GM19395 (cell line): ENCODE data around the gene TMEM132D.

Experiments used
- ATAC-seq: cut with Tn5 transposase; IDR thresholded peaks from one replicate; pipeline ENCODE4 v1.9.1; 2021; ENCODE audit warnings: mild to moderate bottlenecking, moderate library complexity; ENCODE audit not compliant: unreplicated experiment

TMEM132D gene

DNA sequence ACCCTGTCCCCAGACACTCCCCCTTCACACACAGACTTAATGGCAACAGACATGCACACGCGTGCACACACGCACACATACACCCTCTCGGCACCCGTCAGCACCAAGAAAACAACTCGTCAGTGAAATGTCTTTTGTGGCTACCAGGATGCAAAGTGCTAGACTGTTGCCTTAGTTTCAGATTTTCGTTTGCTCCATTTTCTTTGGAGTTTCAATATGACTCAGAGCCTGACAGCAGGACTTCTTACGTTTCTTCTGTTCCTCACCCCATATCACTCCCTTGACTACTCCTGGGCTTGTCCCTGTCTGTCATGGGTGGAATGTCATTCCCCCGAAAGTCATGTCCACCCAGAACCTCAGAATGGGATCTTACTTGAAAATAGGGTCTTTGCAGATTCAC, 867.7 kb downstream of the TMEM132D start:
- no peak for ATAC-seq

DNA sequence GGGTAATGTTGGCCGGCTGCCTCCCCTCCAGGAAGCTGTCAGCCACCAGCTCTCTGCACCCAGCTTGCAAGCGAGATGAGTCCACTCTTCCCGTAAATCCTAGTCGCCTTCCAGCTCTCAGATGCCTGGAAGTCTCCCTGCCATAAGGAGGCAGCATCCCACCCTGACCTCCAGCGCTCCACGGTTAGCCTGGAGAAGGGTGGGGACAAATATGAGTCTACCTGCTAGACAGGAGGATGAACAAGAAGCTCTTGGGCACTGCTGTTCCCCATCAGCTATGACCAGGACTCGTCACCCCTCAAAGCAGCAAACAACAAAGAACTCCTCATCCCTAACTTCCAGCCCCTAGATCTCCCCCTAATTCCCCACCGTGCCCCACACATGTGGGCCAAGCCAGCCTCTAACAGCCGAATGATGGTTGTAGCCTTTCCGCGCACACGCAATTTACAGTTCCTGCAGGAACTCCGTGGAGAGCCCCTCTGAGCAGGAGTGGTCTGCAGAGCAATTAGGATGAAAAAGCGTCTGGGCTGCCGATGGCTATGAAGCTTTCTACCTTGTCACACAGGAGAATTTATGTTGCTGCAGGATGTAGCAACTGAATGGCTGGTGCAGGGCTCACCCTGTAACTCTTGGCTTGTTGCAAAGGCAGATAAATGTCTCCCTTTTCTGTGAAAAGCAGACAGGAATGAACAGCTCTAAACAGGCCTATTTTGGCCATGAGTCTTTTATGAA, 869.1 kb downstream of the TMEM132D start:
- no peak for ATAC-seq

DNA sequence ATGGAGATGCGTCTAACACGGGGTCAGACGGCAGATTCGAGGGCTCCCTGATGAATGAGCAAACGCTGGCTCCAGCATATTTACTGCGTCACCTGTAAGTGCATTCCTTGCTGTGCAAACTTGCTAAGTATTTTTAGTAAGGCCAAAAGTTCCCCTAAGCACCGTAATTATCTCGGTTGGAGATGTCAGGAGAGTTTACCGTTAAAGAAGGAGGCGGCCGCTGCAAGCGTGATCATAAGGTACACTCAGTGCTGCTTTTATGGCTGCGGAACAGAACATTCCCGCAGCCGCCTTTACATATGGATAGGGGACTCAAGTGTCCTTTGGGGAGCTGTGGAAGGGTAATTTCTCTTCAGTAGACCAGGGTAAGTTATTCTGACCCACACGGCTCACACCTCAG, 875.0 kb downstream of the TMEM132D start:
- no peak for ATAC-seq

DNA sequence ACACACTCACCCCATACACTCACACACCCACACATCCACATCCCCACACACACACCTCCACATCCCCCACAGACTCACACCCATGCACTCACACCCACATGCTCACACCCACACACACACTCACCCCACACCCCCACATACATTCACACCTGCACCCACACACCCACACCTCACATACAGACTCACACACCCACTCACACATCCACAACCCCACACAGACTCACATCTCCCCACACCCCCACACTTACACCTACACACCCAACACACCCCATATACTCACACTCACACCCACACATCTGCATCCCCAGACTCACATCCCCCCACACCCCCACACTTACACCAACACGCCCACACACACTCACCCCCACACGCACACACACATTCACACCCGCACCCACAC, 878.8 kb downstream of the TMEM132D start:
- ATAC-seq, result no peak
